ENCODE measurements around the gene GALK2.

GRCh38 chr15:49293941-49294340, 123.9 kb downstream of the GALK2 start:
- TF ChIP-seq CTCF (conservative IDR thresholded peaks at IDR 0.05; ENCODE audit: low read length) (no peak), EZH2phosphoT487 (IDR thresholded peaks at IDR 0.05; ENCODE audit: borderline replicate concordance, low read depth, low read length) (no peak)

All from OCI-LY7 (cell line).